ENCODE measurements around the gene FLG. TPM values are rescaled to one million over a fixed set of nuclear protein-coding genes. Genes with fewer than 3 reads are reported as not detected.
A peak's percentile ranks its signal among the peaks of the same experiment; 100 is the strongest.
"Not testable (repeated sequence)": the region's sequence is repeated elsewhere in the genome, so short reads cannot be mapped to it uniquely, and the experiment has no call there.

FLG gene
- total RNA-seq, 6 experiments from 2014 or later, result not detected

- H3K4me3 ChIP-seq; H3K27me3 ChIP-seq; H3K36me3 ChIP-seq; H3K27ac ChIP-seq; H3K9me3 ChIP-seq; intact Hi-C loops (cut with DNase I); ATAC-seq; H3K4me1 ChIP-seq: not testable (repeated sequence)
- DNase-seq, result peak in 1 of 3 donors; percentile 28
- no CpG with 5 or more reads among the region's 21 CpGs for WGBS (ENCODE audit: insufficient coverage, low coverage, low lambda C conversion rate, missing lambda C conversion rate)
Measured at GRCh38 chr1:152256394-152256793, 68.6 kb downstream of the FLG start.

Other genes starting within 250 kb of the FLG start
- not detected for gene TCHHL1, start 236.2 kb downstream of the FLG start, total RNA-seq
- under 1 TPM in 4 of 6 experiments, not detected in 2; 0.02 to 0.25 (median 0.12) TPM for gene TCHH, start 209.8 kb downstream of the FLG start, total RNA-seq
- not detected for gene RPTN, start 166.0 kb downstream of the FLG start, total RNA-seq
- not detected for gene HRNR, start 101.0 kb downstream of the FLG start, total RNA-seq
- gene FLG2, start 34.8 kb upstream of the FLG start, total RNA-seq, result not detected
- not detected for gene CRNN, start 89.0 kb upstream of the FLG start, total RNA-seq
- not detected for gene LCE5A, start 185.6 kb upstream of the FLG start, total RNA-seq
- gene CRCT1, start 189.2 kb upstream of the FLG start, total RNA-seq, result not detected
- not detected for gene LCE3E, start 241.5 kb upstream of the FLG start, total RNA-seq

All from right lobe of liver (tissue), 6 donors.